Common myeloid progenitor, CD34-positive (primary cell): Measurements from ENCODE around the gene HPS5.

ENCODE experiments used
- CTCF ChIA-PET: fragments of 350-600 bp; sonication (Branson Sonifier 250); formaldehyde crosslinking; loops from one replicate; lab custom pipeline; 2021; ENCODE audit warnings: antibody characterized with exemption; lab: Charles Lee
- POLR2A ChIA-PET: fragments of 350-600 bp; sonication (Branson Sonifier 250); formaldehyde crosslinking; loops from one replicate; lab custom pipeline; 2021; ENCODE audit warnings: antibody characterized with exemption; lab: Charles Lee
- DNase-seq, 3 donors: peaks; one replicate each; pipeline versions ENCODE4 v3.0.0 to v3.0.0-alpha.2; 2013
- H3K27ac ChIP-seq, 2 experiments: 1 replicate in 1 of 2; 2 replicates in 1 of 2; pipeline ENCODE4 v1.7.0; 2013; ENCODE audit warnings: inconsistent platforms in 2 of 2, low read length in 2 of 2, mild to moderate bottlenecking in 2 of 2, low read depth in 1 of 2, moderate library complexity in 1 of 2; ENCODE audit not compliant: severe bottlenecking in 2 of 2, insufficient read depth in 1 of 2, poor library complexity in 1 of 2
- H3K27me3 ChIP-seq, 5 experiments: replicated peaks in 2 of 5; 1 replicate in 3 of 5; 2 replicates in 2 of 5; pipeline versions ENCODE4 v1.6.1 to v1.7.0; 2013; ENCODE audit warnings: low read length in 4 of 5, mild to moderate bottlenecking in 2 of 5, moderate library complexity in 2 of 5, inconsistent platforms in 1 of 5; ENCODE audit not compliant: insufficient read depth in 5 of 5, control insufficient read depth in 4 of 5
- H3K36me3 ChIP-seq, 4 experiments: 1 replicate in 2 of 4; 2 replicates in 2 of 4; pipeline versions ENCODE4 v1.6.1 to v1.7.0; 2013; ENCODE audit warnings: low read length in 3 of 4, control low read depth in 1 of 4, mild to moderate bottlenecking in 1 of 4; ENCODE audit not compliant: control insufficient read depth in 4 of 4, insufficient read depth in 4 of 4
- H3K4me1 ChIP-seq, 4 experiments: 1 replicate in 3 of 4; 2 replicates in 1 of 4; pipeline versions ENCODE4 v1.6.1 to v1.7.1; 2013; ENCODE audit warnings: low read length in 3 of 4, mild to moderate bottlenecking in 3 of 4, control low read depth in 1 of 4, inconsistent platforms in 1 of 4, moderate library complexity in 1 of 4; ENCODE audit not compliant: control insufficient read depth in 4 of 4, insufficient read depth in 4 of 4; ENCODE audit errors: control extremely low read depth in 1 of 4
- H3K4me3 ChIP-seq, 7 experiments: 1 replicate in 4 of 7; 2 replicates in 3 of 7; pipeline versions ENCODE4 v1.5.1 to v1.7.0; 2013; ENCODE audit warnings: mild to moderate bottlenecking in 7 of 7, low read length in 6 of 7, moderate library complexity in 6 of 7, inconsistent platforms in 2 of 7, low read depth in 2 of 7, control low read depth in 1 of 7; ENCODE audit not compliant: insufficient read depth in 4 of 7, control insufficient read depth in 1 of 7; ENCODE audit errors: extremely low read depth in 1 of 7
- H3K9me3 ChIP-seq, 5 experiments: 1 replicate in 4 of 5; 2 replicates in 1 of 5; pipeline versions ENCODE4 v1.6.1 to v1.7.1; 2013; ENCODE audit warnings: low read length in 4 of 5, mild to moderate bottlenecking in 2 of 5, inconsistent platforms in 1 of 5, low read depth in 1 of 5, moderate library complexity in 1 of 5; ENCODE audit not compliant: control insufficient read depth in 4 of 5, insufficient read depth in 2 of 5; ENCODE audit errors: control extremely low read depth in 1 of 5
- WGBS: methylation state at CpG from one replicate; pipeline ENCODE4 v1.1.5; 2013; ENCODE audit not compliant: insufficient coverage; 5-methylcytosine and 5-hydroxymethylcytosine counted together

Gene HPS5

GRCh38 chr11:18308242-18308641 lies 13.7 kb downstream of the HPS5 start:
- ChIA-PET CTCF (interaction anchor here (0.7 to 1.7 kb wide), 2 partner anchors 12 to 18 kb away, joined by 3 to 5 read pairs; no protein-coding TSS in a partner anchor), POLR2A (no interaction called here)
- 90% methylated on average over 2 of the region's 2 CpGs for WGBS
- Histone ChIP-seq H3K9me3 (no peaks in the 10 kb centered on the region), H3K4me1 (peaks cover 0 to 3% (median 1%) of the 10 kb centered on the region in 4 experiments), H3K27ac (no peak overlapping the region), H3K4me3 (no peak overlapping the region), H3K36me3 (peaks cover 25 to 66% (median 50%) of the 10 kb centered on the region in 4 experiments), H3K27me3 (no peaks in the 10 kb centered on the region)
- DNase-seq, result no peak

DNA sequence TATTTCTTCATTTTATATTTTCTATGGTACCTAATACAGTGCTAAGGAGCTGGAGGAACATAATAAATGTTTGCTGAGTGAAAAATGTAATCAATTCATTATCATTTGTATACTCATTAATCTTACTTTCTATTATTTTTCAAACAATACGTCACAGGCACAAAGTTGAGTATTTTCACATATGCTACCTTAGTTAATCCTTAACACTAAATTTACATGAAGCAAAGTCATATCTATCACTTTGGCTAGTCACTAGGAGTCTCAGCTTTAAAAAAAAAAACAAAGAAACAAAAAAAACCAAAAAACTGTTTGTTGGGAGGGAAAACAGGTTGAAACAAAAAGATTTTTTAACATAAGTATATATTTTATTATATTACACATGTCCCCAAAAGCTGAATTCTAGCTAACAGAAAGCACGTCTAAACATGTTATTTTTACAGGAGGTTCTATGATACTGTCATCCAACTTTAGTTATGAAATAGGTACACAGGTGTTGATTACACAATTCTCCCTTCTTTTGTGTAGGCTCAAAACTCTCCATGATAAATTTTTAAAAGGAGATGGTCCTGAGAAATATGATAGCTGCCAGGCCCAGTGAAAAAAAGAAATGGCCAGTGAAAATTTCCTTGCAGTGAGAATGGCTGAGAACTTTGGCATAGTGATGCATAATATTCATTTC lies 14.3 kb downstream of the HPS5 start:
- POLR2A ChIA-PET, result no interaction called here
- peaks cover 24 to 70% (median 54%) of the 10 kb centered on the region in 4 experiments for H3K36me3 ChIP-seq

GRCh38 chr11:18304745-18305144 lies 17.2 kb downstream of the HPS5 start:
- Histone ChIP-seq H3K4me1 (no peaks in the 10 kb centered on the region), H3K36me3 (peaks cover 32 to 69% (median 49%) of the 10 kb centered on the region in 4 experiments), H3K9me3 (no peaks in the 10 kb centered on the region), H3K27ac (no peak overlapping the region), H3K27me3 (no peaks in the 10 kb centered on the region), H3K4me3 (no peak overlapping the region)
- ChIA-PET POLR2A (no interaction called here), CTCF (interaction anchor here (2.1 kb wide), 1 partner anchor 10 kb away, joined by 6 read pairs; no protein-coding TSS in a partner anchor)
- DNase-seq, result no peak

More for the DNA sequence above, 14.3 kb downstream of the HPS5 start:
- H3K27me3 ChIP-seq, result no peaks in the 10 kb centered on the region
- H3K4me3 ChIP-seq, result no peak overlapping the region
- peaks cover 0 to 3% (median 1%) of the 10 kb centered on the region in 4 experiments for H3K4me1 ChIP-seq
- WGBS, result 100% methylated on average over 1 of the region's 2 CpGs
- CTCF ChIA-PET, result interaction anchor here (0.7 to 1.7 kb wide), 3 partner anchors 9 to 18 kb away, joined by 3 to 5 read pairs (median 4); no protein-coding TSS in a partner anchor
- no peak for DNase-seq
- no peak overlapping the region for H3K27ac ChIP-seq
- H3K9me3 ChIP-seq, result no peaks in the 10 kb centered on the region

DNA sequence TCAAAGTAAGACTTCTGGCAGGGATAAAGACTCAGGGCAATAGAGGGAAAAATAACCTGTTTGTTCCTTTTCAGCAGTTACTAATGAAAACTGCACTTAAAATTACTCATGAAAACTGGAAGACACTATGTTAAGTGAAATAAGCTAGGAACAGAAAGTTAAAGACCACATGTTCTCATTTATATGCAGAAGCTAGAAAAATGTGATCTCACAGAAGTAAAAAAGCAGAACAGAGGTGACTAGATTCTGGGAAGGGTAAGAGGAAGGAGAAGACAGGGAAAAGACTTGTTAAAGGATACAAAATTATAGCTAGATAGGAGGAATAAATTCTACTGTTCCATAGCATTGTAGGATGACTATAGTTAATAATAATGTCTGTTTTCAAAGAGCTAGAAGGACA lies 22.2 kb downstream of the HPS5 start:
- Histone ChIP-seq H3K27me3 (no peaks in the 10 kb centered on the region), H3K4me3 (no peak overlapping the region), H3K4me1 (no peaks in the 10 kb centered on the region), H3K27ac (no peak overlapping the region), H3K36me3 (peaks cover 18 to 72% (median 45%) of the 10 kb centered on the region in 4 experiments), H3K9me3 (no peaks in the 10 kb centered on the region)
- ChIA-PET CTCF (no interaction called here), POLR2A (no interaction called here)
- no peak for DNase-seq

- 100% methylated on average over 1 of the region's 2 CpGs for WGBS
- Histone ChIP-seq H3K36me3 (peaks cover 19 to 87% (median 46%) of the 10 kb centered on the region in 4 experiments), H3K27ac (no peak overlapping the region), H3K27me3 (no peaks in the 10 kb centered on the region), H3K9me3 (no peaks in the 10 kb centered on the region), H3K4me3 (no peak overlapping the region), H3K4me1 (no peaks in the 10 kb centered on the region)
- CTCF ChIA-PET, result interaction anchor here (2.0 kb wide), 1 partner anchor 9 kb away, joined by 6 read pairs; no protein-coding TSS in a partner anchor
- POLR2A ChIA-PET, result interaction anchor here (0.6 kb wide), 1 partner anchor 305 kb away, joined by 8 read pairs; no protein-coding TSS in a partner anchor
- DNase-seq, result no peak
These were observed 26.6 kb downstream of the HPS5 start for GRCh38 chr11:18295316-18295715.

DNA sequence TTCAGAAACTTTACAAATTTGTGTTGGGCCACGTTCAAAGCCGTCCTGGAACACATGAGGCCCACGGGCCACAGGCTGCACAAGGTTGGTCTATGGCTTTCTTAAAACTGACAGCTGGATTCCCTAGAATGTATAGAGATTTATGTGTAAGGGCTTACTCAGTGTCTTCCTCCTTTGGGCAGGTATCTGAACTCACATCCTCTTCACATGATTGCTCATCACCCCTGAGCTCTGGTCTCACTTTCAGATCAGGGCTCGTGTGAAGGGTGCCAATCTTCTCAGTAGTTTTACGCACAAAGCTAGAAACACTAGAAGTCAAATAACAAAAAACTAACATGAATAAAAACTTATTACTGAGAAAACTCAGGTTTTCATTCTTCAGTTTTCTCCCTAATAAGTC lies 27.1 kb downstream of the HPS5 start:
- no peak overlapping the region for H3K27ac ChIP-seq
- no peaks in the 10 kb centered on the region for H3K9me3 ChIP-seq
- no peaks in the 10 kb centered on the region for H3K27me3 ChIP-seq
- POLR2A ChIA-PET, result interaction anchor here (0.6 kb wide), 1 partner anchor 305 kb away, joined by 8 read pairs; no protein-coding TSS in a partner anchor
- no peak overlapping the region for H3K4me3 ChIP-seq
- H3K4me1 ChIP-seq, result no peaks in the 10 kb centered on the region
- CTCF ChIA-PET, result interaction anchor here (2.0 kb wide), 1 partner anchor 9 kb away, joined by 6 read pairs; no protein-coding TSS in a partner anchor
- DNase-seq, result no peak
- 94% methylated on average over 4 of the region's 5 CpGs for WGBS
- H3K36me3 ChIP-seq, result peaks cover 23 to 89% (median 48%) of the 10 kb centered on the region in 4 experiments

GRCh38 chr11:18288911-18289310 lies 33.0 kb downstream of the HPS5 start:
- Histone ChIP-seq H3K27ac (no peak overlapping the region), H3K36me3 (peaks cover 23 to 79% (median 52%) of the 10 kb centered on the region in 4 experiments), H3K4me1 (no peaks in the 10 kb centered on the region), H3K27me3 (no peaks in the 10 kb centered on the region), H3K4me3 (no peak overlapping the region), H3K9me3 (no peaks in the 10 kb centered on the region)
- no peak for DNase-seq
- no CpG with 5 or more reads among the region's 4 CpGs for WGBS
- ChIA-PET CTCF (interaction anchor here (1.3 kb wide), 1 partner anchor 12 kb away, joined by 3 read pairs; no protein-coding TSS in a partner anchor), POLR2A (no interaction called here)
